K562 (cell line): ENCODE results near the gene FMN1. TPM values are rescaled to one million over a fixed set of nuclear protein-coding genes. Genes with fewer than 3 reads are reported as not detected.

Experiments used
- ATAC-seq: fragments of 200-7000 bp; cut with Tn5 transposase; 3 replicates; pipeline ENCODE4 v1.9.1; 2020; ENCODE audit warnings: moderate library complexity
- BruUV-seq: library from RNA; stranded (reverse); fragments of 400-500 nt; replicated peaks from 2 replicates; lab custom pipeline; 2021; lab: Mats Ljungman, UMichigan
- CTCF ChIA-PET: fragments of 300-600 bp; formaldehyde crosslinking; extraction: SDS; loops from one replicate; lab custom pipeline; 2021; ENCODE audit warnings: low intra/inter-chr PET ratio; lab: Yijun Ruan, JAX
- POLR2A ChIA-PET: fragments of 300-600, 350-650 bp; sonication (Branson Sonifier 250); formaldehyde crosslinking; extraction: SDS; loops from one replicate; lab custom pipeline; 2021; ENCODE audit warnings: antibody characterized with exemption, inconsistent platforms; lab: Yijun Ruan, JAX
- DNase-seq, 4 experiments: peaks; one replicate each; pipeline versions ENCODE4 v3.0.0 to v3.0.0-alpha.2; 2011 to 2018; ENCODE audit warnings: low spot score in 3 of 4, mixed read lengths in 3 of 4; ENCODE audit errors: extremely low read depth in 1 of 4
- FAIRE-seq: peaks from 2 replicates; lab custom pipeline; 2011; peaks lifted over from hg19 to GRCh38; lab: Jason Lieb, UNC
- H2AFZ ChIP-seq: 2 replicates; pipeline ENCODE4 v1.6.0; 2011; ENCODE audit warnings: low read depth, low read length, control low read depth, inconsistent platforms
- H3K27ac ChIP-seq: fragments of 200-600 bp; 3 replicates; pipeline ENCODE4 v1.8.0; 2011; ENCODE audit warnings: low read depth, mild to moderate bottlenecking, control low read depth, inconsistent platforms, low read length, moderate library complexity, mixed read lengths; ENCODE audit errors: extremely low read depth
- H3K27me3 ChIP-seq, 2 experiments: fragments of 300-600 bp in 1 of 2; 2 replicates in 1 of 2; 3 replicates in 1 of 2; pipeline versions ENCODE4 v1.6.0 to v1.8.0; 2011; ENCODE audit warnings: inconsistent platforms in 2 of 2, low read length in 2 of 2, mild to moderate bottlenecking in 1 of 2, mixed read lengths in 1 of 2, moderate library complexity in 1 of 2; ENCODE audit not compliant: control insufficient read depth in 2 of 2, insufficient read depth in 2 of 2
- H3K36me3 ChIP-seq: fragments of 300-600 bp; 3 replicates; pipeline ENCODE4 v1.8.0; 2011; ENCODE audit warnings: mild to moderate bottlenecking, low read length, inconsistent platforms; ENCODE audit not compliant: control insufficient read depth, insufficient read depth
- H3K4me1 ChIP-seq, 2 experiments: fragments of 200-600 bp in 1 of 2; replicated peaks in 1 of 2; 2 replicates in 1 of 2; 3 replicates in 1 of 2; pipeline versions ENCODE4 v1.5.1 to v1.8.0; 2011; ENCODE audit warnings: inconsistent platforms in 2 of 2, low read length in 2 of 2, mild to moderate bottlenecking in 1 of 2, mixed read lengths in 1 of 2, moderate library complexity in 1 of 2; ENCODE audit not compliant: control insufficient read depth in 2 of 2, insufficient read depth in 2 of 2
- H3K4me2 ChIP-seq: 2 replicates; pipeline ENCODE4 v1.6.1; 2011; ENCODE audit warnings: low read length, control low read depth, inconsistent platforms, mixed read lengths; ENCODE audit not compliant: insufficient read depth
- H3K4me3 ChIP-seq: fragments of 200-600 bp; sonication (generic), shearing (Covaris generic); 2 replicates; pipeline ENCODE4 v1.5.1; 2016; ENCODE audit warnings: control low read depth, inconsistent platforms
- H3K79me2 ChIP-seq: fragments of 200-600 bp; 3 replicates; pipeline ENCODE4 v1.8.0; 2011; ENCODE audit warnings: low read length, inconsistent platforms; ENCODE audit not compliant: control insufficient read depth, insufficient read depth
- H3K9ac ChIP-seq, 2 experiments: 2 replicates each; pipeline versions ENCODE4 v1.6.0 to v1.6.1; 2011; ENCODE audit warnings: low read depth in 2 of 2, low read length in 2 of 2, control low read depth in 1 of 2, inconsistent platforms in 1 of 2, mild to moderate bottlenecking in 1 of 2, mixed read lengths in 1 of 2; ENCODE audit not compliant: insufficient read depth in 1 of 2
- H3K9me1 ChIP-seq: one replicate; pipeline ENCODE4 v1.6.0; 2011; ENCODE audit warnings: inconsistent platforms, mild to moderate bottlenecking, low read length, moderate library complexity; ENCODE audit not compliant: control insufficient read depth, insufficient read depth
- H3K9me3 ChIP-seq: replicated peaks from 2 replicates; pipeline ENCODE4 v1.5.1; 2011; ENCODE audit warnings: low read depth, low read length, inconsistent platforms; ENCODE audit not compliant: control insufficient read depth, insufficient read depth
- H4K20me1 ChIP-seq: replicated peaks from 2 replicates; pipeline ENCODE4 v1.6.1; 2011; ENCODE audit warnings: low read length, inconsistent platforms, mixed read lengths; ENCODE audit not compliant: control insufficient read depth, insufficient read depth
- CEBPG ChIP-seq, 3 experiments: fragments of 200-800 bp in 1 of 3; sonication (Bioruptor generic) in 1 of 3; sonication (generic) in 1 of 3; formaldehyde crosslinking in 1 of 3; IDR thresholded peaks in 2 of 3; conservative IDR thresholded peaks in 1 of 3; 2 replicates each; pipeline versions ENCODE4 v1.6.1 to v1.8.0; 2016 to 2022; ENCODE audit warnings: missing compliant biosample characterization in 2 of 3, missing genetic modification characterization in 2 of 3, mild to moderate bottlenecking in 1 of 3, missing genetic modification reagents in 1 of 3
- CREB3 ChIP-seq: fragments of 450-650 bp; conservative IDR thresholded peaks from 2 replicates; pipeline ENCODE4 v1.6.1; 2016; ENCODE audit warnings: missing genetic modification characterization, low read depth, mild to moderate bottlenecking, missing compliant biosample characterization, moderate library complexity
- DACH1 ChIP-seq: fragments of 450-650 bp; IDR thresholded peaks from 2 replicates; pipeline ENCODE4 v1.6.1; 2018; ENCODE audit not compliant: partially characterized antibody
- EZH2 ChIP-seq: IDR thresholded peaks from 2 replicates; pipeline ENCODE4 v1.6.1; 2012; ENCODE audit warnings: low read depth, mild to moderate bottlenecking, inconsistent platforms, low read length, borderline replicate concordance
- FOXM1 ChIP-seq, 2 experiments: fragments of 450-650 bp in 1 of 2; sonication (generic) in 1 of 2; formaldehyde crosslinking in 1 of 2; IDR thresholded peaks; 2 replicates each; pipeline versions ENCODE4 v1.6.1 to v1.9.0; 2017 to 2022; ENCODE audit warnings: low read depth in 2 of 2, mild to moderate bottlenecking in 2 of 2, missing genetic modification reagents in 1 of 2, moderate library complexity in 1 of 2
- GTF3C2 ChIP-seq: IDR thresholded peaks from 3 replicates; pipeline ENCODE4 v1.6.1; 2011; ENCODE audit warnings: borderline replicate concordance, mild to moderate bottlenecking, moderate library complexity; ENCODE audit not compliant: insufficient read length; ENCODE audit errors: extremely low read depth
- HEY1 ChIP-seq: fragments of 250-450 bp; sonication (Bioruptor Pico); IDR thresholded peaks from 2 replicates; pipeline ENCODE4 v1.5.0; 2020; ENCODE audit warnings: mild to moderate bottlenecking, moderate library complexity, borderline replicate concordance
- IFI16 ChIP-seq: fragments of 250-450 bp; sonication (Bioruptor Pico); IDR thresholded peaks from 2 replicates; pipeline ENCODE4 v2.1.2; 2022; ENCODE audit warnings: mild to moderate bottlenecking, inconsistent platforms
- MITF ChIP-seq: IDR thresholded peaks from 2 replicates; pipeline ENCODE4 v1.6.1; 2014; ENCODE audit warnings: antibody characterized with exemption
- MLLT1 ChIP-seq, 2 experiments: fragments of 450-650 bp; IDR thresholded peaks; 2 replicates each; pipeline ENCODE4 v1.6.1; 2016
- NR3C1 ChIP-seq: sonication (generic); formaldehyde crosslinking; IDR thresholded peaks from 2 replicates; pipeline ENCODE4 v1.8.1; 2022; ENCODE audit warnings: missing genetic modification reagents
- SMC3 ChIP-seq: conservative IDR thresholded peaks from 2 replicates; pipeline ENCODE4 v1.6.1; 2011; ENCODE audit warnings: low read depth, low read length, improper control_type of control experiment; ENCODE audit not compliant: insufficient read depth
- TEAD1 ChIP-seq, 2 experiments: fragments of 450-650 bp in 1 of 2; sonication (generic) in 1 of 2; formaldehyde crosslinking; IDR thresholded peaks; 2 replicates each; pipeline versions ENCODE4 v1.4.0 to v1.8.0; 2020 to 2022; ENCODE audit warnings: mild to moderate bottlenecking in 2 of 2, missing genetic modification reagents in 1 of 2
- ZFX ChIP-seq: sonication (generic); formaldehyde crosslinking; IDR thresholded peaks from 2 replicates; pipeline ENCODE4 v1.8.0; 2022; ENCODE audit warnings: mild to moderate bottlenecking, missing genetic modification reagents, moderate library complexity
- ZNF232 ChIP-seq: sonication (generic); formaldehyde crosslinking; IDR thresholded peaks from 2 replicates; pipeline ENCODE4 v1.8.0; 2022; ENCODE audit warnings: mild to moderate bottlenecking, missing genetic modification reagents
- ZNF282 ChIP-seq: sonication (generic); formaldehyde crosslinking; IDR thresholded peaks from 2 replicates; pipeline ENCODE4 v1.8.1; 2023; ENCODE audit warnings: missing genetic modification reagents
- WGBS: fragments of 100-300 bp; shearing (Covaris generic); methylation state at CpG from one replicate; pipeline ENCODE4 v1.1.6; 2016; ENCODE audit warnings: low coverage, mixed read lengths; ENCODE audit not compliant: insufficient coverage; ENCODE audit errors: missing lambda C conversion rate; 5-methylcytosine and 5-hydroxymethylcytosine counted together
- in situ Hi-C: fragments of 300-500 bp; cut with MboI; formaldehyde crosslinking; loops from 4 replicates; pipeline ENCODE4 v1.15.0; 2018; ENCODE audit warnings: inconsistent platforms, mixed read lengths
- intact Hi-C: fragments of 100-400 bp; cut with micrococcal nuclease; formaldehyde crosslinking; loops from 2 replicates; pipeline ENCODE4 v1.14.2; 2022
- polyA plus RNA-seq, 8 experiments: library from polyadenylated mRNA; depleted of rRNA in 4 of 8; stranded (reverse) in 5 of 8; unstranded in 3 of 8; fragments of >200 nt; fragmentation: Nextera tagmentation in 2 of 8; fragmentation: Illumina TruSeq in 1 of 8; extraction: Ambion mirVana in 2 of 8; extraction: Trizol in 1 of 8; gene quantifications; 2 replicates each; pipeline versions ENCODE4 v1.2.1 to v1.2.3, GENCODE V29; 2011 to 2014; ENCODE audit warnings: inconsistent platforms in 1 of 8, missing spikeins in 1 of 8
- total RNA-seq, 7 experiments: library from RNA; depleted of rRNA in 6 of 7; stranded (reverse); fragments of >200 nt in 6 of 7; fragmentation: Illumina TruSeq in 2 of 7; extraction: Trizol in 2 of 7; gene quantifications; 2 replicates each; pipeline versions ENCODE4 v1.2.1 to v1.2.3, GENCODE V29; 2011 to 2021; ENCODE audit warnings: low replicate concordance in 1 of 7

FMN1 gene
- total and polyA plus RNA-seq, 9 of the 15 experiments (the other 6 are each of a cell fraction or from before 2014, with no cell fraction given) = 0.03 to 0.07 (median 0.04) TPM; not detected in 6

GRCh38 chr15:33043636-33044035 lies 150.9 kb downstream of the FMN1 start:
- BruUV-seq = no TSS peak
- Histone ChIP-seq H2AFZ (no peak overlapping the region), H3K9me1 (no peaks in the 10 kb centered on the region), H3K9me3 (no peaks in the 10 kb centered on the region), H3K36me3 (no peaks in the 10 kb centered on the region), H3K79me2 (no peaks in the 10 kb centered on the region), H3K4me3 (no peak overlapping the region), H3K4me2 (no peak overlapping the region), H3K27ac (no peak overlapping the region), H3K9ac (no peak overlapping the region), H3K27me3 (no peaks in the 10 kb centered on the region), H4K20me1 (no peaks in the 10 kb centered on the region), H3K4me1 (no peaks in the 10 kb centered on the region)
- DNase-seq (no peak), ATAC-seq (no peak), FAIRE-seq (no peak)
- in situ Hi-C loops = no loop called here
- intact Hi-C loops = no loop called here
- ChIA-PET CTCF (no interaction called here), POLR2A (no interaction called here)
- 0% methylated on average over 4 of the region's 4 CpGs for WGBS
- TF ChIP-seq HEY1 = no peak
- TF ChIP-seq SMC3 = no peak
- no peak for TF ChIP-seq ZNF282
- TF ChIP-seq IFI16 (CRISPR knock-in tag) = no peak
- no peak for TF ChIP-seq FOXM1 (IDR thresholded peaks at IDR 0.05; ENCODE audit: low read depth)
- TF ChIP-seq FOXM1 (CRISPR knock-in tag; IDR thresholded peaks at IDR 0.05; ENCODE audit: low read depth) = no peak
- no peak for TF ChIP-seq EZH2
- no peak for TF ChIP-seq CREB3
- TF ChIP-seq TEAD1 (CRISPR knock-in tag; IDR thresholded peaks at IDR 0.05) = no peak
- no peak for TF ChIP-seq DACH1
- TF ChIP-seq MITF = no peak
- no peak for TF ChIP-seq MLLT1 (IDR thresholded peaks at IDR 0.05)
- TF ChIP-seq NR3C1 = no peak
- no peak for TF ChIP-seq ZNF232 (CRISPR knock-in tag)
- TF ChIP-seq ZFX = no peak
- TF ChIP-seq CEBPG (CRISPR knock-in tag; IDR thresholded peaks at IDR 0.05) = no peak
- TF ChIP-seq CEBPG (tag; conservative IDR thresholded peaks at IDR 0.05 in 1 of 2, IDR thresholded peaks at IDR 0.05 in 1 of 2) = no peak
- no peak for TF ChIP-seq GTF3C2
